ENCODE measurements around the gene MAP3K19.

The MAP3K19 gene

GRCh38 chr2:134918526-134919340, 128.5 kb downstream of the MAP3K19 start, which contains the start of gene CCNT2:
TSS of gene CCNT2 (plus strand) at chr2:134918822. CDS start at chr2:134918855, 33 bp downstream.
- peak; percentile 99 for DNase-seq (ENCODE audit: low read depth)
- no peak for TF ChIP-seq CTCF (conservative IDR thresholded peaks at IDR 0.05; ENCODE audit: low read length)
- H3K4me3 ChIP-seq (ENCODE audit: low read length) = peak within 1 kb of the TSS; percentile 87

- H3K4me3 ChIP-seq (ENCODE audit: low read length) = peak overlapping the region; percentile 87
- TF ChIP-seq CTCF (conservative IDR thresholded peaks at IDR 0.05; ENCODE audit: low read length) = peak; percentile 39
- no peak for DNase-seq (ENCODE audit: low read depth)
These were observed 129.2 kb downstream of the MAP3K19 start for GRCh38 chr2:134917888-134918525.

- DNase-seq (ENCODE audit: low read depth) = no peak
- H3K4me3 ChIP-seq (ENCODE audit: low read length) = peak overlapping the region; percentile 87
- TF ChIP-seq CTCF (conservative IDR thresholded peaks at IDR 0.05; ENCODE audit: low read length) = no peak
These were observed 129.8 kb downstream of the MAP3K19 start for GRCh38 chr2:134917360-134917865.

Data from AG10803 (cell line).